HUES6 (cell line): ENCODE data around the gene EEF1AKMT3.

ENCODE experiments used
- H3K27ac ChIP-seq: 2 replicates; pipeline ENCODE4 v1.7.0; 2013; ENCODE audit warnings: low read depth, mild to moderate bottlenecking, low read length, inconsistent platforms
- H3K27me3 ChIP-seq: 2 replicates; pipeline ENCODE4 v1.6.1; 2013; ENCODE audit warnings: low read length; ENCODE audit not compliant: control insufficient read depth, insufficient read depth
- H3K36me3 ChIP-seq: 2 replicates; pipeline ENCODE4 v1.6.1; 2013; ENCODE audit warnings: low read length; ENCODE audit not compliant: control insufficient read depth, insufficient read depth
- H3K4me1 ChIP-seq: 2 replicates; pipeline ENCODE4 v1.6.1; 2013; ENCODE audit warnings: low read length; ENCODE audit not compliant: control insufficient read depth, insufficient read depth
- H3K4me3 ChIP-seq: 2 replicates; pipeline ENCODE4 v1.5.1; 2013; ENCODE audit warnings: low read depth, low read length
- H3K9ac ChIP-seq: one replicate; pipeline ENCODE4 v1.6.1; 2013; ENCODE audit warnings: mild to moderate bottlenecking, low read length
- H3K9me3 ChIP-seq: 2 replicates; pipeline ENCODE4 v1.6.1; 2013; ENCODE audit warnings: low read depth, low read length; ENCODE audit not compliant: control insufficient read depth, insufficient read depth

Gene EEF1AKMT3

DNA sequence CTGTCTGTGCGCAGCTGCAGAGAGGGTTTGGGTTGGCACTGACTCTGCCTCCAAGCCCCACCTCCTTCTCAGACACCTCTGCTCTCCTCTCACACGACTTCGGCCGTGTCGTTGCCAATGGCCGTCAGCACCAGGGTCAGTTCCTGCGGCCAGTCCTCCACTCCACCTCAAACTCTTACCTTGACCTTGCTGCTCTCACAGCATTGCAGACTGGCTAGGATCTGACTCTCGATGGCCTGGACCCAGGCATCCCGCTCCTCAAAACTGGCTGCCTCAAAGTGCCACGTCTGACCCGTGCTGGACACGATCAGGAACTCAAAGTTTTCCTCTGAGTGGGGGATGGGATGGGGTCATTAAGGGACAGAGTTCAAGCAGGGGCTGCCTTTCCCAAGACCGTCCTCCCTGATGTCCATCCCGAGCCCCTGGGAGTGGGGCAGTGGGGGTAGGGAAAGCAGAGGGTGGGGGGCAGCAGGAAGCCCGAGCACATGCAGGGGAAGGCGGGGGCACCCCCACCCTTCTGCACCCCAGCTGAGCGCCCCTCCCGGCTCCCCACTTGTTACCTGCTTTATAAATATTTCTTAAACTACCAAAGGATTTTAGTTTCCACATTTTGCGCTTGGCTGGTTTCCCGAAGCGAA, 44.5 kb upstream of the EEF1AKMT3 start:
- Histone ChIP-seq H3K27me3 (peaks cover 97% of the 10 kb centered on the region), H3K27ac (no peak overlapping the region), H3K9ac (no peak overlapping the region), H3K4me1 (0 out of 2 replicates have a peak, but pooled peaks cover 5% of the 10 kb centered on the region), H3K9me3 (no peaks in the 10 kb centered on the region), H3K36me3 (no peaks in the 10 kb centered on the region), H3K4me3 (peak overlapping the region; percentile 64)

- H3K4me1 ChIP-seq: 0 out of 2 replicates have a peak, but pooled peaks cover 5% of the 10 kb centered on the region
- no peak overlapping the region for H3K4me3 ChIP-seq
- no peaks in the 10 kb centered on the region for H3K36me3 ChIP-seq
- no peaks in the 10 kb centered on the region for H3K9me3 ChIP-seq
- H3K27me3 ChIP-seq: peaks cover 97% of the 10 kb centered on the region
- no peak overlapping the region for H3K9ac ChIP-seq
- H3K27ac ChIP-seq: no peak overlapping the region
These were observed 43.0 kb upstream of the EEF1AKMT3 start for GRCh38 chr12:57729321-57729844.

GRCh38 chr12:57730336-57731067, 41.9 kb upstream of the EEF1AKMT3 start:
- no peak overlapping the region for H3K27ac ChIP-seq
- no peak overlapping the region for H3K4me3 ChIP-seq
- H3K4me1 ChIP-seq: peaks cover 7% of the 10 kb centered on the region; the same call in 1 of the 2 replicates
- no peaks in the 10 kb centered on the region for H3K9me3 ChIP-seq
- H3K27me3 ChIP-seq: peaks cover 98% of the 10 kb centered on the region
- H3K9ac ChIP-seq: no peak overlapping the region
- no peaks in the 10 kb centered on the region for H3K36me3 ChIP-seq

GRCh38 chr12:57731411-57732080, 40.9 kb upstream of the EEF1AKMT3 start:
- no peak overlapping the region for H3K9ac ChIP-seq
- H3K4me3 ChIP-seq: no peak overlapping the region
- H3K27me3 ChIP-seq: peaks cover 99% of the 10 kb centered on the region
- H3K36me3 ChIP-seq: no peaks in the 10 kb centered on the region
- H3K9me3 ChIP-seq: no peaks in the 10 kb centered on the region
- H3K27ac ChIP-seq: no peak overlapping the region
- H3K4me1 ChIP-seq: peaks cover 12% of the 10 kb centered on the region; the same call in 1 of the 2 replicates

DNA sequence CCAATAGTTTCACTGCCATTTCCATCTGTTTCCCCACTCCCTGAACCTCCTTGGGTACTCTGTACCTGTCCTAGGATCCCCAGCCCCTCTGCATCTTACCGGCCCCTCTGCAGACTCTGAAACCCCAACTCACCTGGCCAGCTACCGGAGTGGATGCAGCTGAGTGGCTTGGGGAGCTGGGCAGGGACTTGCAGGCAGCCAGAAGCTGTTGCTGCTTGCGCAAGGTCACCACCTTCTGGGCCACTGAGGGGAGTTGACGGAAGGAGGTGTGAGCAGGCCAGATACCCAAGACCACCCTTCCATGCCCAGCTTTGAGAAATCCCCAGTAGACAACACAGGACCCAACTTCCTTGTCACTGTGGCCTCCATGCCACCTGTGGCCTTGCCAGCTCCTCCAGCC, 40.1 kb upstream of the EEF1AKMT3 start:
- no peak overlapping the region for H3K9ac ChIP-seq
- H3K36me3 ChIP-seq: no peaks in the 10 kb centered on the region
- no peaks in the 10 kb centered on the region for H3K9me3 ChIP-seq
- no peak overlapping the region for H3K27ac ChIP-seq
- peaks cover 99% of the 10 kb centered on the region for H3K27me3 ChIP-seq
- peaks cover 14% of the 10 kb centered on the region; the same call in 1 of the 2 replicates for H3K4me1 ChIP-seq
- H3K4me3 ChIP-seq: no peak overlapping the region

GRCh38 chr12:57732726-57733593, 39.5 kb upstream of the EEF1AKMT3 start:
- Histone ChIP-seq H3K9ac (no peak overlapping the region), H3K27ac (no peak overlapping the region), H3K36me3 (no peaks in the 10 kb centered on the region), H3K27me3 (peaks cover 99% of the 10 kb centered on the region), H3K9me3 (no peaks in the 10 kb centered on the region), H3K4me1 (peaks cover 11% of the 10 kb centered on the region; the same call in 1 of the 2 replicates), H3K4me3 (no peak overlapping the region)

DNA sequence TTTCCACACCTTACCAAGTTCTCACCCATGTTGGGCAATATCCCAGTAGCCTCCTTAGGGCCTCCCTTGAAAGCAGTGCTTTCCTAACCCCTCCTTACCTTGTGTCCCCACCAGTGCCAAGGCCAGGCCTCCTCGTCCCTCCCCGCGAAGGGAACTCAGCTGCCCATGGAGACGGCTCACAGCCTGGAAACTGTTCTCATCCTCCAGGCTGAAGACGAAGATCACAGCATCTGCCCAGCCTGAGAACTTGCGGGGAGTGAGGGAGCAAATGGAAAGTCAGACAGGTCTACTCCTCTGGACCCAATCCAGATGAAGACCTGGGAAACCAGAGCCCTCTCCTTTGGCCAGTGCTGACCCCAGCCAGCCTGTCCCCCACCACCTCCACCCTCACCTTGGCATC, 38.5 kb upstream of the EEF1AKMT3 start:
- Histone ChIP-seq H3K4me3 (no peak overlapping the region), H3K9ac (no peak overlapping the region), H3K4me1 (peaks cover 11% of the 10 kb centered on the region; the same call in 1 of the 2 replicates), H3K9me3 (no peaks in the 10 kb centered on the region), H3K36me3 (no peaks in the 10 kb centered on the region), H3K27ac (no peak overlapping the region), H3K27me3 (peaks cover 99% of the 10 kb centered on the region)

- H3K4me1 ChIP-seq: peaks cover 16% of the 10 kb centered on the region
- peaks cover 99% of the 10 kb centered on the region for H3K27me3 ChIP-seq
- H3K36me3 ChIP-seq: no peaks in the 10 kb centered on the region
- H3K4me3 ChIP-seq: no peak overlapping the region
- H3K9ac ChIP-seq: no peak overlapping the region
- no peaks in the 10 kb centered on the region for H3K9me3 ChIP-seq
- no peak overlapping the region for H3K27ac ChIP-seq
These were observed 37.8 kb upstream of the EEF1AKMT3 start for GRCh38 chr12:57734591-57734990.

DNA sequence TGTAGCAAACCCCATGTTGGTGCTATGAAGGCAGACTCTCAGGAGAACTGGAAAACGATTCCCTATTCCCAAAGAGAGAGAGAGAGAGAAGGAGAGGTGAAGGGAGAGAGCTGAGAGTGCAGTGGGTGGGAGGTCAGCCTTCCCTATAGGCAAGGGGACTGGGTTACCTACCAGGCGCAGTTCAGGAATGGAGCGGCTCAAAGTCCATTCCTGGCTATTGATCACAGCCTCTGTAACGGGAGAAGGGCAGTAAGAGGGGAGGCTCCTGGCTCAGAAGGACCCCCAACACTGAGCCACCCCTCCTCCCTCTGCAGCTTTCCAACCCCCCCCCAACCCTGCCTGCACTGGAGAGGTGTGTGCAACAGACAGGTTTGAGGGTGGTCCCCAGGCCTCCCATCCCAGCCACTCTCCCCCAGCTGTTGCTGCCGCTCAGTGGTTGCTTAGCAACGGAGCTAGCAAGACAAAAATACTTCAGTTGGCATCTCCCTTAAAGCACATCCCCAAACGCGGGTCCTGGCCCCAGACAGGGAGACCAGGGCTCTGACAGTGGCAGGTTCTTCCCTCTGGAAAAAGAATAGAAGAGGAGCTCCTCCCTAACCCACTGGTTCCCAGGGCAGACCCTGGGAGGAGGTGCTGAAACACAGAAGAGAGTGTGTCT, 37.1 kb upstream of the EEF1AKMT3 start:
- peak overlapping the region; percentile 53 for H3K4me3 ChIP-seq
- peaks cover 16% of the 10 kb centered on the region for H3K4me1 ChIP-seq
- H3K36me3 ChIP-seq: no peaks in the 10 kb centered on the region
- no peak overlapping the region for H3K27ac ChIP-seq
- no peak overlapping the region for H3K9ac ChIP-seq
- H3K9me3 ChIP-seq: no peaks in the 10 kb centered on the region
- peaks cover 99% of the 10 kb centered on the region for H3K27me3 ChIP-seq
